CMK (cell line): ENCODE data around the gene IRF1.
"Not testable (repeated sequence)": the region's sequence is repeated elsewhere in the genome, so short reads cannot be mapped to it uniquely, and the experiment has no call there.

ENCODE experiments used
- DNase-seq: peaks from one replicate; pipeline ENCODE4 v3.0.0-alpha.2; 2010; ENCODE audit warnings: low read depth

Gene IRF1

DNA sequence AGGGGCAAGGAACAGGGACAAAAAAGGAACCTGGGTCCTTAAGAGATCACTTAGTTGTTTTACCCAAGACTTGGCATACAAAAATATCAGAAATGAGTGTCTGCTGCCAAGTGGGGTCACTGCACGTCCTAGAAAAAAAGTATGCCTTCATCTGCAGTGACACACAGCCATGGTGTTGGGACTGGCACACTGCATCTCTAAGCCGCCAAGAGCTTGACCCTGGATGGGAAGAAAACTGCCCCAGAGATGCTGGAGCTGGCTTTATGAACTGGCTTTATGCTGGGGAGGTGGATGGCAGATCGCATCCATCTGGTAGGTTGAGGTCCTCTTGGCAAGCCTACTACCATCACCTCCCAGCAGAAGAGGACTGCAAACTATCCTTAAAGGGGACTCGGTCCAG, 51.7 kb downstream of the IRF1 start:
- no peak for DNase-seq

DNA sequence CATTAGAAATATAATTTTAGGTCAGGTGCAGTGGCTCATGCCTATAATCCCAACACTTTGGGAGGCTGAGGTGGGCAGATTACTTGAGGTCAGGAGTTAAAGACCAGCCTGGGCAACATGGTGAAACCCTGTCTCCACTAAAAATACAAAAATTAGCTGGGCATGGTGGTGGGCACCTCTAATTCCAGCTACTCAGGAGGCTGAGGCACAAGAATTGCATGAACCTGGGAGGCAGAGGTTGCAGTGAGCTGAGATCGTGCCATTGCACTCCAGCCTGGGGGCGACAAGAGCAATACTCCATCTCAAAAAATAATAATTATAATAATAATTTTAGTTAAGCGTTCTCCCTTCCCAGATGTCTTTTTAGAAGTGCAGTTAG, 52.3 kb downstream of the IRF1 start:
- not testable (repeated sequence) for DNase-seq

DNA sequence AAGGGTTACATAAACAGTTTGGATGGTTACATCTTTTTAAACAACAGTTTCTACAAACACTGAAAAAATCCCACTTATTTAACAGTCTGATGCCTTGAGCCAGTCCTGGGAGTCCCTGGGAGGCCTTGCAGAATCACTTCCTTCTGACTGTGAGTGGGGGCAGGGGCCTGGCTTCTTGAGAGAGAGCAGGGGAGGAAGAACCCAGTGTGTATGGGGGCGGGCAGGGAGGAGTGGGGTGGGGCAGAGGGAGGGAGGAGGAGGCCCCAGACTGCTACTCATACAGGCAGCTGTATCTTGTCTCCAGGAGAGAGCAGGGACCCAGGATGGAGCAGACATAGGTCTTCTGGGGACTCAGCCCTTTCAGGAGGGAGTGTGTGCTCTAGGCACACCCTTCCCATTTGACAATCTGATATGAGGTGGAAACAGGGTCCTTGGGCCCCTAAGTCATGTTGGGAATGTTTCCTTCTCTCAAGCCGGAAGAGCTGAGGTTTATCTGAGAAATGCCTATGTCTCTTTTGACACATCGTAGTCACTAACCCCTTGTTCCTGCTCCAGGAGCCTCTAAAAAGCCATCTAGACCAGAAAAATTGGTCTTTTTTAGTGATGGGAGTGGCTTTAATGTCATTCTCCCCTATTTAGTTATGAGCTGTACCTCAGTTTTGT, 52.8 kb downstream of the IRF1 start:
- DNase-seq: no peak

DNA sequence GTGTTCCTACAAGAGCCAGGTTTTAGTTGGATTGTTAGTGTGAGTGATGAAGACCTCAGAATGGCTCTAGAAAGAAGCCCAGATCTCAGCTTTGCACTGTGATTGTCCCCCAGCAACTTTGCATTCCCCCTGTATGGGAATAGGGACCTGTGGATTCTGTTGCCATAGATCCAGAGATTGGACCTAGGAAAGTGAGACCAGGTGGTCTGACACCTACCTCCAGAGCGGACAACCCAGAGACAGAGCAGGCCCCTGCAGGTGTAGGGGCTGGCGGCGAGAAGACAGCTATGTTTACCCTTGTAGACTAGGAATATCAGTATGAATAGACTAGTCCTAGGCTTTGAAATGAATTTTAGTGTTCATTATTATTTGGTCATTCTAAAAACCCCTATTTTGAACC, 53.6 kb downstream of the IRF1 start:
- DNase-seq: no peak

DNA sequence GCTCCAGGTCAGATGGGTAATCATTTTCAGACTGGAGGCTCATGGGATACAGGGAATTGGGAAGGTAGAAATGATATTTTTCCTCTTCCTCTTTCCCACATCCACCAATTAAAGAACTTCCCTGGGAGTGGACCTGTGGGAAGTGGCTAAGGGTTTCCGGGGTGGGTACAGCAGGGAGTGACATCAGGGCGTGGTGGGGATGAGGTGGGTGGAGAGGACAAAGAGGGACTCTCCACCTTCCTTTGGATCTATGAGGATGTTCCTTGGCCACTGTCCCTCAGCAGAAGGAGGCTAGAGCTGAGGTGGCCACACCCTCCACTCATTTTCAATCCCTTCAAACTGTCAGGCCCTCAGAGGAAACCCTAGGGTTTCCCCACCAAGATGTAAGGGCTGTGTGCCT, 54.7 kb downstream of the IRF1 start:
- DNase-seq: no peak

DNA sequence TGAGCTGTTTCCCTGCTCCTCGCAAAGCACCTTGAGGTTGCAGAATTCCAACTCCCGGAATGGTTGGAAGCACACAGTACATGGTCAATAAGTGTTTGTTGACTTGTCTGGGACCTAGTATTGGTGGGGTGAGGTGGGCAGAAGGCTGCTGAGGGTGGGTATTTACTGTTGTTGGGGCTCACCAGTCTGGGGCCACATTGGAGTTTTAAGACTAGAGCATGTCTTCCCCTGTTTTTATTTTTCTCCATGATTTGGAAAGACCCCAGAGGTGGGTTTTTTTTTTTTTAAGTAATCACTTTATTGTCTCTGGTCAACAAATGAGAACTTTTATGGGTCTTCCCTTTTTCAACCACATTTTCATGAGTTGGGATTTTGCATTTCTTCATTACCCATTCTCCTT, 55.1 kb downstream of the IRF1 start:
- DNase-seq: no peak

DNA sequence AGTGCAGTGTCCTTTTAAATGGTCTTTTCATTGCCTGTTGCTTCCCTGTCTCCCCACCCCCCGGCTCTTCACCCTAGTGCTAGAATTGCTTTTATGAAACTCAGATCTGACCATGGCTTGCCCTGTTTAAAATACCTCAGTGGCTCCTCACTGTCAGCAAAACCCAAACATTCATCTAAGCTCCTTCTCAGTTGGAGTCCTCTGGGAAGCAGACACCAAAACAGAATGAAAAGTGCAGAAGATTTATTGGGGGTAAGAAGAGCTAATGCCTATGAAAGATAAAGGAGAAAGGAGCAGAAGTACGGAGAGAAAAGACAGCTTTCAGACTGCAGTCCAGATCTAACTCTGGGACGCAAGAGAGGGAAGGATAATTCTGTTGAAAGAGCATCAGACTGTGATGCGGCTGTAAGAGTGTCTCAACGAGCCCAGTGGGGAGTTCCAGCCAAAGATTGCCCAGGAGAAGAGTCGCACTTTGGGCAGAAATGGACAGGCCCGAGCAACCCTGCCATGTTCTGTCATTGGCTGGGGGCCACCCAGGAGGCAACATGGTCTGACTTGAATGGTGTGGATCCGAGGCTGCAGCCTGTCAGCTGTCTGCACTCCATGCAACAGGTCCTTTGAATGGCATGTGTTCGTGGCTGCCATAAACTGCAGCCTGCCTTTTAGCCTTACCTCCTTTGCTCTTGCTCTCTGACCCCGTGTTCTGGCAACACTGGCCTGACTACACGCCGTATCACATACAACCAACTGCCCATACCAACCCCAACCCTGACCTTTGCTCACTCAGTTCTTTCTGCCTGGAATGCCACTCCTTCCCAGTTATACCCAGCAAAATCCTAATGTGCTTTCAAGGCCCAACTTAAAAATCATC, 55.9 kb downstream of the IRF1 start:
- DNase-seq: no peak

DNA sequence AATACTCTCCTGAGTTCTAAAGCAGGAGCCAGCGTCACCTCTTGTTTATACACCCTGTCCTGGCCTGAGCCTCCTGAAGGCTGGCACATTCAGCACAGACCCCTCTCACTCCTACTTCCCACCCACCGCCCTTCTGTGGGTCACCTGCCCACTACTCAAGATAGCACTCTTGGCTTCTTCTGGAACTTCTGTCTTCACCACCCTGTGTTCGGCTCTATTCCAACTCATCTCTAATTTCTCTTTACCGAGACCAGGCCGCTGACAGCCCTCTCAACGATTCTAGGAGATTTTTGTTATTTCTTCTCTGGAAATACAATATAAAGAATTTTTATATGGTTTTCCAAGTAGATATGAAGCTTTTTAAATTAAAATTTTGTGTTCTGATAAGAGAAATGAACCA, 57.4 kb downstream of the IRF1 start:
- DNase-seq: no peak

DNA sequence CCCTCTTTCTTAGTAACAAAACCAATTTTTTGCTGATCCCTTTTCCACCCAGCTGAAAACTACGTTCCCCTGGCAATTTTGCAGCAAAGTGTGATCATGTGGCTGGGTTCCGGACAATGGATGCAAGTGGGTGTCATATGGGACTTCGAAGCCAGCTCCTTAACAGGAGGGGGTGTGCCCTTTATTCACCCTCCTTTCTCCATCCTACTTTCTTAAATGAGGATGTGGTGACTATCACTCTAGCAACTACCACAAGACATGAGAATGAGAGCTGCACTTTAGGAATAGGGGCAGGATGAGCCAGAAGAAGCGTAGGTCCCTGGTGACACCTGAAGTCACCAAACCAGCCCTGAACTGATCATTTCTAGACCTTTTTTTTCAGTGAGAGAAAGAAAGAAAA, 58.9 kb downstream of the IRF1 start:
- no peak for DNase-seq
